Thoracic aorta (tissue), 2 donors: ENCODE data around the gene TAS2R42. TPM values are rescaled to one million over a fixed set of nuclear protein-coding genes. Genes with fewer than 3 reads are reported as not detected.

Experiments
- ATAC-seq: fragments of 150-250 bp; one replicate; pipeline ENCODE4 v1.8.0; 2017; ENCODE audit warnings: low read depth; ENCODE audit not compliant: insufficient number of reproducible peaks, low FRiP score
- DNase-seq: peaks from one replicate; pipeline ENCODE4 v3.0.0-alpha.2; 2020; ENCODE audit warnings: low spot score
- H3K27ac ChIP-seq, 2 donors: fragments of 200-600 bp; sonication (generic); 1 replicate in 1 of 2; 2 replicates in 1 of 2; pipeline ENCODE4 v1.5.1; 2016; ENCODE audit warnings: mild to moderate bottlenecking in 2 of 2, moderate library complexity in 2 of 2
- H3K27me3 ChIP-seq: fragments of 200-600 bp; sonication (generic); replicated peaks from 2 replicates; pipeline ENCODE4 v1.6.0; 2016; ENCODE audit warnings: mild to moderate bottlenecking; ENCODE audit not compliant: insufficient read depth
- H3K36me3 ChIP-seq: fragments of 200-600 bp; sonication (generic); one replicate; pipeline ENCODE4 v1.5.1; 2016
- H3K4me1 ChIP-seq, 2 donors: fragments of 200-600 bp; sonication (generic); 1 replicate in 1 of 2; 2 replicates in 1 of 2; pipeline versions ENCODE4 v1.5.1 to v1.6.0; 2016; ENCODE audit warnings: low read depth in 2 of 2, mild to moderate bottlenecking in 1 of 2; ENCODE audit not compliant: control insufficient read depth in 1 of 2
- H3K4me3 ChIP-seq: fragments of 200-600 bp; sonication (generic); 2 replicates; pipeline ENCODE4 v1.5.1; 2016; ENCODE audit warnings: mild to moderate bottlenecking
- H3K9me3 ChIP-seq: fragments of 200-600 bp; sonication (generic); 2 replicates; pipeline ENCODE4 v1.5.1; 2016
- CTCF ChIP-seq: fragments of 200-600 bp; sonication (generic); IDR thresholded peaks from one replicate; pipeline ENCODE4 v1.5.1; 2019; ENCODE audit warnings: antibody characterized with exemption
- total RNA-seq, 2 donors: library from RNA; depleted of rRNA; stranded (reverse); fragments of >200 nt; gene quantifications; one replicate each; pipeline versions ENCODE4 v1.1.0 to v1.2.3, GENCODE V29; 2016

The TAS2R42 gene
- total RNA-seq, 2 donors from 2014 or later, result not detected

GRCh38 chr12:11204173-11204572, 17.4 kb upstream of the TAS2R42 start:
- Histone ChIP-seq H3K9me3 (no peaks in the 10 kb centered on the region), H3K36me3 (no peaks in the 10 kb centered on the region), H3K4me1 (no peaks in the 10 kb centered on the region), H3K4me3 (no peak overlapping the region), H3K27ac (no peak overlapping the region), H3K27me3 (no peaks in the 10 kb centered on the region)
- DNase-seq (no peak), ATAC-seq (no peak)
- no peak for TF ChIP-seq CTCF

- DNase-seq (no peak), ATAC-seq (no peak)
- no peak for TF ChIP-seq CTCF
- Histone ChIP-seq H3K36me3 (no peaks in the 10 kb centered on the region), H3K4me3 (no peak overlapping the region), H3K27ac (no peak overlapping the region), H3K27me3 (no peaks in the 10 kb centered on the region), H3K4me1 (no peaks in the 10 kb centered on the region), H3K9me3 (no peaks in the 10 kb centered on the region)
Measured at GRCh38 chr12:11202811-11203210, 16.1 kb upstream of the TAS2R42 start.

- ATAC-seq (no peak), DNase-seq (no peak)
- Histone ChIP-seq H3K4me3 (no peak overlapping the region), H3K4me1 (no peaks in the 10 kb centered on the region), H3K36me3 (no peaks in the 10 kb centered on the region), H3K9me3 (no peaks in the 10 kb centered on the region), H3K27ac (no peak overlapping the region), H3K27me3 (no peaks in the 10 kb centered on the region)
- TF ChIP-seq CTCF, result no peak
Measured at GRCh38 chr12:11183011-11183410, 3.7 kb downstream of the TAS2R42 start.

GRCh38 chr12:11182529-11182928, 4.2 kb downstream of the TAS2R42 start:
- no peak for ATAC-seq
- H3K36me3 ChIP-seq, result no peaks in the 10 kb centered on the region

GRCh38 chr12:11178250-11178649, 8.5 kb downstream of the TAS2R42 start:
- Histone ChIP-seq H3K36me3 (peaks cover 5% of the 10 kb centered on the region), H3K4me1 (no peaks in the 10 kb centered on the region), H3K27ac (no peak overlapping the region), H3K4me3 (no peak overlapping the region), H3K27me3 (no peaks in the 10 kb centered on the region), H3K9me3 (no peaks in the 10 kb centered on the region)
- ATAC-seq (no peak), DNase-seq (no peak)
- TF ChIP-seq CTCF, result no peak

More at GRCh38 chr12:11182529-11182928, 4.2 kb downstream of the TAS2R42 start:
- no peak for TF ChIP-seq CTCF
- H3K27me3 ChIP-seq, result no peaks in the 10 kb centered on the region
- DNase-seq, result no peak
- no peaks in the 10 kb centered on the region for H3K9me3 ChIP-seq
- H3K27ac ChIP-seq, result no peak overlapping the region
- no peaks in the 10 kb centered on the region for H3K4me1 ChIP-seq
- H3K4me3 ChIP-seq, result no peak overlapping the region
